Midbrain (tissue), 1 donor: ENCODE measurements around the gene BCOR.

Experiments used
- DNase-seq: peaks from one replicate; lab custom pipeline; 2025; lab: John Stamatoyannopoulos, UW

Gene BCOR

DNA sequence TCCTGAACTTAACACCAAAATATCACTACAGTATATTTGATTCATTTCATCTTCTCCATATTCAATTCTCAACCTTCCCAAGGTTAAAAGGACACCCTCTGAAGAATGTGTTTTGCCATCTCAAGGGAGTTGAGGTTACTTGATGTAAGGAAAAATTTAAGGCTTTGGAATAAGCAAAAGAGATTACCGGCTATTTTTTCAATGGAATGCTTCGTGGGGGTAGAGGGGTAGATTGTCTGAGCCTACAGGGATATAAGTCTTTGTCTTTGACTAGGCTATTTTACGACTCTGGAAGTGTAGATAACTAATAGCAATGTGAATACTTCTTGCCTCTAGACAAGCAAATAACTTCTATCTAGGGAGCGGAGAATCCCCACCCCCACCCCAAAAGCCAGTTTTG is 78.2 kb downstream of the BCOR start:
- no peak for DNase-seq

DNA sequence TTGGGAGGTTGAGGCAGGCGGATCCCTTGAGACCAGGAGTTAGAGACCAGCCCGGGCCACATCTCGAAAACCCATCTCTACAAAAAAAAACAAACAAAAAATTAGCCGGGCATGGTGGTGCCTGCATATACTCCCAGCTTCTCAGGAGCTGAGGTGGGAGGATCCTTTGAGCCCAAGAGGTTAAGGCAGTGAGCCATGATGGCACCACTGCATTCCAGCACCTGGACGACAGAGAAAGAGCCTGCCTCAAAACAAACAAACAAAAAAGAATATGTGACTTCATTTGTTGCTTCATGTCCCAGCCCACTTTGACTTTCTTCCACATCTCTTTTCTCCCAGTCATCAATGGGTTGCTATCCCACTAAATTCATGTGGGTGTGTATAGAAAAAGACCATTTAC is 79.7 kb downstream of the BCOR start:
- no peak for DNase-seq

DNA sequence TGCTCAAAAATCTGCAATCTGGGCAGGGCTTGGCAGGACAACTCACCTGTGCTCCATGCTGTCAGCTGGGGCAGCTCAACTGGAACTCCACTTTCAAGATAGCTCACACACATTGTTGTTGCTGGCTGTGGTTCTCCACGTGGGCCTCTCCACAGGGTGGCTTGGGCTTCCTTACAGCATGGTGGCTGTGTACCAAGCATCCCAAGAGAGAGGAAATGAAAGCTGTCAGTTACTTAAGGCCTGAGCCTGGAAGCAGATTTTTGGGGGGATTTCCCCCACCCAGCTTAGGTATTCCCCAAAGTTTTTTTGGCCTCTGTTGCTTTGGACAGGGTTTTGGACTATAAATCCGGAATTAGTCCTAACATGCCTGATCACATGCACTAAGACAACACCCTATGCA is 81.0 kb downstream of the BCOR start:
- no peak for DNase-seq

- DNase-seq, result no peak
These were observed 82.1 kb downstream of the BCOR start for GRCh38 chrX:40015693-40016092.

DNA sequence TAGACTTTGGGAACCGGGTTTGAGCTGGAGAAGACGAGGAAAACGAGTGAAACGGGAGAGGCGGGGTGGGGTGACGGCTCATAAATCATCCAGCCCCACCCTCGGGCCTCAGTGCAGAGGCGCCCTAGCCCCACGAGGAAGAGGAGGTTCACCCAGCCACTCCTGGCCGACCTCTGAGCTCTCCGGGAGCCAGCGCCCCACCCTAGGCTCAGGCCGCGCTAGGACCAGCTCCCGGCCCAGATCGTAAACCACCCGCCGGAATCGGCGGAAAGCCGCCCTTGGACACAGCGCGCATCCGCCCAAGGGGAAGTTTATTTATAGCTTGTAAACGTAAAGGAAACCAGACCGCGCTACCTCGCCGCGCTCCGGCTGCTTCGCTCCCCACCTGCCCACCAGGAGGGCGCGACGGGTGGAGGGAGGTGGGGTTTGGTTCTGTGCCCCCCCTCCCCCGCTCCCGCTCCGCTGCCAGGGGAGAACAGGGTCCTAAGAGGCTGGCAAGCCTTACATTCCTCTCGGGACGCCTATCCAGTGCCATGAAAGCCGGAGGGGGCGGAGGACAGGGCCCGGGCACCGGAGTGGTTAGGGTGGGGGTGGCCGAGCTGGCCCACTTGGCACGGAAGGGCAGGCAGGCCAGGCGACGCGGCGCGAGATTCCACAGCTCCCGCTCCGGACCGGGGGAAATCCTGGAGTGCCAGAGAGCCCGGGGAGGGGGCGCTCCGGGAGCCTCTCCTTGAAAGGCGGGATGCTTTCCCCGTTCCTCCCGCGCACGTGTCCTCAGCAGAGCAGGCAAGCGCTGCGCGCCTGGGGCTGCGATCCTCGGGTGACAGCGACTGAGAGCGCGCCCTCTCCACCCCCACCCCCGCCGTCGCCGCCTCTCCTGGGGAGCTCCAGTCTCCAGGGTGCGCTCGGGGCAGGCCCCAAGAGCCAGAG is 84.2 kb downstream of the BCOR start:
- peak; percentile 31 for DNase-seq

GRCh38 chrX:40012868-40013265 is 84.9 kb downstream of the BCOR start:
- no peak for DNase-seq

DNA sequence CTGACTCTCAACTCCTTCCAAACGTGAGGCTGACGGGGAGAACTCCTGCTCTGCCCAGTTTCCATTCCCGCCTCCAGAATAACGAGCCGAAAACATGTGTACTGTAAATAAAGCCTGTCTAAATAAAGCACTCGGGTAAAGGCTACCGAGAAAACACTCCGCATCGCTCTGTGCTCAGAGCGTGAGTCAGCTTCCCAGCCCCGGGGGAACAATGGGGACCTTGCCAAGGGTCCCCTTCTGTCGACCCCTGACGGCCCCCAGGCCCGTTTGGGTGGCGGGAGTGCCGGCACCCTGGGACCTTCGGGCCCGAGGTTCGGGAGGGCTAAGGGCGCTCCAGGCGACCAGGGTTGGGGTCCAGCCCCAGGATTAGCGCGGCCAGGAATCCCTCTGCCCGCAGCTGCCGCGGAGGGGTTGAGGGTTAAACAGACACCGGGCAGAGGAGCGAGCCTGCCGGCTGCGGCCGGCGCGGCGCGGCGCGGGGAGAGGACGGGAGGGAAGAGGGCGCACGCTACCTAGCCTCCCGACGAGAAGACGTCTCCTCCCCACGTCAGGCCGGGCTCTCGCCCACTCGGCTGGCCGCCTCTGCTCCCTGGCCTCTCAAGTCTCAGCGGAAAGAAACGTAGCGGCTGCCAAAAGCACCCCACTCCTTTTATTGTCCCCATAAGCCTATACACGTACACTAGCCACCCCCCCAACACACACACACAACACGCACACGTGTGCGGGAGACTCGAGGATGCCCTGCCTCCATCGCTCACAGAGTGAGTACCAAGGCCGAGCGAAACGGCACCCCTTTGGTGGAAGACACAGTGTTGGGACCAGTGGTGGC is 85.5 kb downstream of the BCOR start:
- no peak for DNase-seq

DNA sequence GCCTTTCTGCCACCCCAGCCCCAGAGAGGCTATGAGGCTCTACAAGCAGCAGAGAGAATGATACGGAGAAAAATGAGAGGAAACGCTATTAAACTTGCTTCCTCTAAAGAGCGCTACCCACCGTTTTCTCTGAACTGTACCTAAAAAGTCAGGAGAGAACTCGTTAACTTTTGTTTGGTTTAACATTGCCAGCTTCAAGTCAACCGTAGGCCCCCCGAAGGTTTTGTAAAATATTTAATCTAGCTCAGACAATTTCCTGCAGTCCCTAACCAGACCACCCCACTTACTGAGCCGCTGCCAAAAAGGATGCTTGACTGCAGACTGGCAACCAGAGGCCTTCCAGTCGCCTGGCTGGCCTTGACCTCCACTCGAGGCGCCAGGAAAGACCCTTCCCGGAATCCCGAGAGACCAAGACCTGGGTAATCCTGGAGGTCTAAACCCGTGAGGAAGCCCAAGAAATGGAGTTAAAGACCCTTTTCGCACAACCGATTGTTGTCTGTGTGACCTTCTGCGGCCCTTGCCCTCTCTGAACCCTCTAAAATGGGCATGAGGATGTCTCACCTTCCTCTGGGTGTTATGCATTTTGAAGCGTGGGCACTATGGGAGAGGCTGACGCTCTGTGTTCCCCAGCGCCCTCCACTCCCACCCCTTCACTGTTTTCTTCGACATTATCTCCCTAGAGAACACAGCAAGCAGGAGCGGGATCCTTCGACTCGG is 86.3 kb downstream of the BCOR start:
- DNase-seq, result no peak

GRCh38 chrX:40010550-40011321 is 87.0 kb downstream of the BCOR start:
- DNase-seq, result no peak

GRCh38 chrX:40009890-40010289 is 87.9 kb downstream of the BCOR start:
- DNase-seq, result no peak

GRCh38 chrX:40009462-40009851 is 88.3 kb downstream of the BCOR start:
- no peak for DNase-seq

DNA sequence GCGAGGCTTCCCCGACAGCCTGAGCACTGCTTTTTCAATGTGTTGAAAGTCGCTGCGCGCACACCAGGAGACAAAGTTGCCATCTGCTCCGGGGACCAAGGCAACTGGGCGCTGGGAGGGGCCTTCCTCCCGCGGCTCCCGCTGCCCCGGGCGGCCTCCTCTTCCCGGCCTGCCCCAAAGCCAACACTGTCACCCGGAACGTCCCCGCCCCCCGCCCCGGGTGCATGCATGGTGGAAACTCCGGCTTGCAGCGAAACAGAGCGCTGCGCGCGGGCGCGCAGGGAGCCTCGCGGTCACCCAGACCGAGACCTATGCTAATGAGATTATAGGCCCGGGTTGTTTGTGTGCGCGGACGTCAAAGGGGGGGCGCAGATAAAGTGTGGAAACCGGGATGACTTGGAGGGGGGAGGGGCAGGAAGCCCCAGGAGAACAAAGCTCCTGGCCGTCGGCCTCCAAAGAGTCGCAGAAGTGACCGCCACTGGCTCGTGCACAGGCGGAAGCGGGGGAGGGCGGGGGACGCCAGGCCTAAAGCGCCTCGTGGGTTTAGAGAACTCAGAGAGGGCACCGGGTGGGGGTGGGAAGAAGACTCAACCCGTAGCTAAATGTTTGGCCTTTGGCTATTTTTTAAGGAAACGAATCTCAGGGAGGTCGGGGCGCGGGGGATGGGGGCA is 88.8 kb downstream of the BCOR start:
- DNase-seq, result no peak

DNA sequence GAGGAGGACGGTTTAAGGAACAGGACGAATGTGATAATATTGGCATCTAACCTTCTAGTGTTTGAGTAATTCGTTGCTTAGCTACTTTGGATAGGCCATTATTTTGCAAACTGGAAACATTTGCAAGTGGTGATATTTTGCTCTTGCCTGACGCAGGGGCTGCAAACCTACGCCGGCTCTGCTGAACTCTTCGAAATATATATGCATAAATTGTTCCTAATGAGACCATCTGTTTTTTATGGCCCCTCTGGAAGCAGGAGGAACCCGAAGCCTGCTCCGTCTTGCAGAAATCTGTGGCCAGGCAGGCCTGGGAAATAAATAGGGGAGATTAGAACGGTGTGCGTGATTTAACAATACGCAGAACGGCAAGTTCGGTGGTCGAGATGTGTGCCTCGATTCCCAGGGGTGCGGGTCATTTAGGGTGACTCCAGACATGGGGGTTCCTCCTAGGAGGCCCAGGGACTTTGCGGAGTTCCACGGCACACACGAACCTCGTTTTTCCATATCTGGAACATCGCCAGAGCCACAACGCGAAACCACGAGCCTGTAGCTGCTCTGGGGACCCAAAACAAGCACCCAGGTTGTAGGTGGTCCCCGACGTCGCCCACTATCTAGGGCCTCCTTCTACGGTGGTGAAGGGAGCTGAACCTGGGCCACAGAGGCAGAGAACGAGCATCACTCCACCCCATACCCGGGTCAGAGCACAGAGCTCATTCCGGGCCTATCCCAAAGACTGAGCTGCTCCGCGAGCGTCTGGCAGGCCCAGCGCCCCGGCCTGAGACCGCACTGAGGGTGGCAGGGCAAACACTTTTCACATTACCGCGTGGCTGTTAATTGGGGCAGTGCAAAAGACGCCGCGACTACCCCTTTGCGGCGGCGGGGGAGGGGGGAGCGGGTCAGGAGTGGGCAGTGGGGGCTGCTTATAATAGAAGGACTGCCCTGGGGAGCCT is 89.7 kb downstream of the BCOR start:
- DNase-seq, result no peak

DNA sequence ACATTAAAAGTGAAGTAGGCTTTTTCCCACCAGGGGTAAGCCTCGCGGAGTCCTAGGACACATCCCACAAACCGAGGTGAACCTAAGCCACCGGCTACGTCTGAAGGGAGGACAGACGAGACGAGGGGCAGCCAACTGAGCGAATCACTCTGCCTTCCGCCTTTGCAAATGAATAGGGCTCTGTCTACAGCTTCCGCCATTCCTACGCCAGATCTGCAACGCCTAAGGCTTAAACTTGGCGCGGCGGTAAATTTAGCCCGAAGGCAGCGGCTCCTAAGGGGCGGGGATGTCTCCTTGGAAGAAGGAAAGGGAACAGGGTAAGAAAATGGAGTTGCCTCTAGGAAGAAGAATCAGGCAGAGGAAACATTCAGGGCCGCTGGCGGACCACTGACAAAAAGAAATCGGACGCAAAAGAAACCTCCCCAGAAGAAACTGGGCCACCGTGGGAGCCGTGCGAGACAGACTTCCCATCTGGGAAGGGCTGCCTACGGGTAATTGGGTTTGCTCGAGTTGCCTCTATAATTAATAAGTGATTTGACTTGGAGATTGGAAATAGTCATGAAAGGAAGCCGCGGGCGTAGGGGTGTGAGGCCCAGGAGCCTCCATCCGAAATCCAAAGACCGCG is 90.5 kb downstream of the BCOR start:
- no peak for DNase-seq

- DNase-seq, result no peak
These were observed 91.4 kb downstream of the BCOR start for GRCh38 chrX:40006106-40007017.

- DNase-seq, result no peak
These were observed 92.3 kb downstream of the BCOR start for GRCh38 chrX:40005292-40006011.

DNA sequence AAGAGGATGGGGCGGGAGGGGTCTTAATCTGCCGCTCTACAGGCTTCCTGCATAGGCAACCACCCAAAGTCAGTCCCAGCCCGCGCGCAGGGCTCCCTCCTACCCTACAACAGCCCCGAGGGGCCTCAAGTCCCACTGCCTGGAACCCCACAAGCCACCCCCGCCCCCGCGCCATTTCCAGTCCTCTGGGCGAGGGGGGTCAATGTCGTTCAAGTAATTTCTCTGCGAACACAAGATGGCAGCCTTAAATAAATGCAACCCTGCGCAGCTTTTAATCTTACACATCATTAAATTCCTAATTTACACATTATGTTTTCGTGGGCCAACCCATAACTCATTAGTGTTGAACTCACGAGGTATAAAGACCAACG is 92.9 kb downstream of the BCOR start:
- no peak for DNase-seq

GRCh38 chrX:40004246-40004535 is 93.6 kb downstream of the BCOR start:
- DNase-seq, result no peak
